ENCODE results near the gene HOXD9. TPM values are rescaled to one million over a fixed set of nuclear protein-coding genes. Genes with fewer than 3 reads are reported as not detected.

HOXD9 gene
- total RNA-seq, 1 experiment from 2014 or later: not detected

DNA sequence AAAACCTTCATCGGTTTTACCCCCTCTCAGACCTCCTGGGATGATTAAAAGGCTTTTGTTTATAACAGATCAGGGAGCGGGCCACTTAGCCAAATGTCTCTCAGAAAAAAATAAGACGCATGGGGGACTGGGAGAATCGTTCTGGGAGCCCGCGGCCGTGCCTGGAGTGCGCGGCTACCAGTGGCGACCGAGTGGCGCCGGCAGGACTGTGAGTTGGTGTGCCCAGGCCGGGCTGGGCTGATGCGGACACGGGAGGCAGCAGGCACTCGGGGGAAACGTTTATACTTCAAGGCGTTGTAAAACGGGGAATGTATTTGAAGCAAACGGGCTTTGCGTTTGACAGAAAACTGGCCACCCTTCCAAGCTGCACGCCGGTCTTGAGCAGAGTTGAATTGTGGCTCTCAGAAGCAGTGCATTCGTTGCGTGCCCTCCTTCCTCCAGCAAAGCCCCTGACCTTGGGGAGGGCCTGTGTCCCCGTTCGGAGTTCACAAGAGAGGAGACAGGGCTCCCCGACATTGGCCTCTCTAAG lies 10.6 kb upstream of the HOXD9 start:
- H3K9me2 ChIP-seq (ENCODE audit: insufficient read depth): no peaks in the 10 kb centered on the region
- H2AFZ ChIP-seq: no peak overlapping the region
- no peaks in the 10 kb centered on the region for H3K36me3 ChIP-seq (ENCODE audit: low read depth)
- H3K4me2 ChIP-seq: no peak overlapping the region
- H4K20me1 ChIP-seq (ENCODE audit: insufficient read depth): no peaks in the 10 kb centered on the region
- H3K4me1 ChIP-seq (replicated peaks; ENCODE audit: insufficient read depth): no peaks in the 10 kb centered on the region
- intact Hi-C loops (cut with micrococcal nuclease; ENCODE audit: unreplicated experiment): loop anchor here (5.0 kb wide), 1 partner anchor 1035 kb away; no protein-coding TSS in a partner anchor
- BruUV-seq (replicated peaks): no TSS peak
- no peaks in the 10 kb centered on the region for H3K9me3 ChIP-seq (ENCODE audit: insufficient read depth, low read depth)
- DNase-seq: no peak
- TF ChIP-seq EZH2 (IDR thresholded peaks at IDR 0.05; ENCODE audit: low read depth): no peak
- TF ChIP-seq, protein P1, sequence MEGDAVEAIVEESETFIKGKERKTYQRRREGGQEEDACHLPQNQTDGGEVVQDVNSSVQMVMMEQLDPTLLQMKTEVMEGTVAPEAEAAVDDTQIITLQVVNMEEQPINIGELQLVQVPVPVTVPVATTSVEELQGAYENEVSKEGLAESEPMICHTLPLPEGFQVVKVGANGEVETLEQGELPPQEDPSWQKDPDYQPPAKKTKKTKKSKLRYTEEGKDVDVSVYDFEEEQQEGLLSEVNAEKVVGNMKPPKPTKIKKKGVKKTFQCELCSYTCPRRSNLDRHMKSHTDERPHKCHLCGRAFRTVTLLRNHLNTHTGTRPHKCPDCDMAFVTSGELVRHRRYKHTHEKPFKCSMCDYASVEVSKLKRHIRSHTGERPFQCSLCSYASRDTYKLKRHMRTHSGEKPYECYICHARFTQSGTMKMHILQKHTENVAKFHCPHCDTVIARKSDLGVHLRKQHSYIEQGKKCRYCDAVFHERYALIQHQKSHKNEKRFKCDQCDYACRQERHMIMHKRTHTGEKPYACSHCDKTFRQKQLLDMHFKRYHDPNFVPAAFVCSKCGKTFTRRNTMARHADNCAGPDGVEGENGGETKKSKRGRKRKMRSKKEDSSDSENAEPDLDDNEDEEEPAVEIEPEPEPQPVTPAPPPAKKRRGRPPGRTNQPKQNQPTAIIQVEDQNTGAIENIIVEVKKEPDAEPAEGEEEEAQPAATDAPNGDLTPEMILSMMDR (conservative IDR thresholded peaks at IDR 0.05): no peak
- ChIA-PET POLR2A (ENCODE audit: unreplicated experiment) (no interaction called here), CTCF (no interaction called here)
- H3F3A ChIP-seq (ENCODE audit: insufficient read depth, low read depth): no peaks in the 10 kb centered on the region
- peaks cover 60% of the 10 kb centered on the region for H3K27me3 ChIP-seq (ENCODE audit: insufficient read depth, low read depth)
- no peak overlapping the region for H3K4me3 ChIP-seq
- H3K27ac ChIP-seq: no peak overlapping the region
- no peaks in the 10 kb centered on the region for H3K79me2 ChIP-seq (ENCODE audit: low read depth)

DNA sequence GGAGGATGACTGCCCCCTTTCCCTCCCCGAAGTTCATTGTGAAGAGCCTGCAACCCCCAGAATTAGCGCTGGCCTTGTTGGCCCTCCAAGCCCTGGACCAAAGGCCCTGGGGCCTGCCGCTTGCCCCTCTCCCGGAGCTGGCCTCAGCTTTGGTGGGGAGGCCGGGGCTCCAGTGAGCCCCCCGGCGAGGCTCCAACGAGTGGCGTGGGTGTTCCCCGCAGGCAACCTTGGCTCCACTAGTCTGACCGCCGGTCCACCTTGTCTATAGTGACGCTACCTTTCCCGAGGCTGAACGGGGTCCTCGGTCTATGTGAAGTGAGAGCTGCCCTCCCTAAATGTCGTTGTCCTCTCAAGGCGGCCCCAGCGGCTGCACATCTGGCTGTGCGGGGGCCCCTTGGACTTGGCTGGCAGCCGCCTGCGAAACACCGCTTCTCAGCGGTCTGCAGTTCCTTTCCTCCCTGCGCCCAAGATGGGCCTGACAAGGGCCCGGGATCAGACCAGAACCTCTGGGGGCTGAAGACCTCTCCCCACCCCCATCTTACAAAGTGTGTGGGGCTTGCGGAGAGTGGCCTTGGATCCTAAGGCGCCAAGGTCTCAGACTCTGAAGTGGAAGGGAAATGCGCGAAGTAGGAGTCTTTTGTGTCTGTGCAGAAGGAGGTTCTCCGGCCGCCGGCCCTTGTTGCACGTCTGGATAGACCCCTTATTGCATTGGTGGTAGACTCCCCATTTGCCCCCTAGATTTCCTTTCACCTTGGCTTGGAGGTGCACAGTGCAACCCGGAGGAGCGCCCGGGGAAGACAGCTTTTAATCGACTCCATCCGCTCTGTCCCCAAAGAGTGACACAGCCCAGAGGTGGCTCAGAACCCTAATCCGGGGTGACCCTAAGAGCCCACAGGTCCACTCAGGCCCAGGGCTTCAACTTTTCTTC lies 9.9 kb upstream of the HOXD9 start:
- ChIA-PET CTCF (interaction anchor here (0.5 to 0.6 kb wide), 4 partner anchors 328 to 1566 kb away, joined by 3 to 4 read pairs (median 3); no protein-coding TSS in a partner anchor), POLR2A (ENCODE audit: unreplicated experiment) (no interaction called here)
- H3K27me3 ChIP-seq (ENCODE audit: insufficient read depth, low read depth): peaks cover 68% of the 10 kb centered on the region
- H2AFZ ChIP-seq: no peak overlapping the region
- BruUV-seq (replicated peaks): no TSS peak
- H3K4me2 ChIP-seq: no peak overlapping the region
- TF ChIP-seq, protein P1 (conservative IDR thresholded peaks at IDR 0.05): no peak
- no peak for TF ChIP-seq EZH2 (IDR thresholded peaks at IDR 0.05; ENCODE audit: low read depth)
- intact Hi-C loops (cut with micrococcal nuclease; ENCODE audit: unreplicated experiment): loop anchor here (5.0 kb wide), 1 partner anchor 1035 kb away; no protein-coding TSS in a partner anchor
- no peaks in the 10 kb centered on the region for H3K9me3 ChIP-seq (ENCODE audit: insufficient read depth, low read depth)
- H3K36me3 ChIP-seq (ENCODE audit: low read depth): no peaks in the 10 kb centered on the region
- no peaks in the 10 kb centered on the region for H3K9me2 ChIP-seq (ENCODE audit: insufficient read depth)
- no peaks in the 10 kb centered on the region for H3K79me2 ChIP-seq (ENCODE audit: low read depth)
- no peaks in the 10 kb centered on the region for H3F3A ChIP-seq (ENCODE audit: insufficient read depth, low read depth)
- no peaks in the 10 kb centered on the region for H4K20me1 ChIP-seq (ENCODE audit: insufficient read depth)
- H3K4me3 ChIP-seq: no peak overlapping the region
- no peak overlapping the region for H3K27ac ChIP-seq
- H3K4me1 ChIP-seq (replicated peaks; ENCODE audit: insufficient read depth): no peaks in the 10 kb centered on the region
- no peak for DNase-seq

DNA sequence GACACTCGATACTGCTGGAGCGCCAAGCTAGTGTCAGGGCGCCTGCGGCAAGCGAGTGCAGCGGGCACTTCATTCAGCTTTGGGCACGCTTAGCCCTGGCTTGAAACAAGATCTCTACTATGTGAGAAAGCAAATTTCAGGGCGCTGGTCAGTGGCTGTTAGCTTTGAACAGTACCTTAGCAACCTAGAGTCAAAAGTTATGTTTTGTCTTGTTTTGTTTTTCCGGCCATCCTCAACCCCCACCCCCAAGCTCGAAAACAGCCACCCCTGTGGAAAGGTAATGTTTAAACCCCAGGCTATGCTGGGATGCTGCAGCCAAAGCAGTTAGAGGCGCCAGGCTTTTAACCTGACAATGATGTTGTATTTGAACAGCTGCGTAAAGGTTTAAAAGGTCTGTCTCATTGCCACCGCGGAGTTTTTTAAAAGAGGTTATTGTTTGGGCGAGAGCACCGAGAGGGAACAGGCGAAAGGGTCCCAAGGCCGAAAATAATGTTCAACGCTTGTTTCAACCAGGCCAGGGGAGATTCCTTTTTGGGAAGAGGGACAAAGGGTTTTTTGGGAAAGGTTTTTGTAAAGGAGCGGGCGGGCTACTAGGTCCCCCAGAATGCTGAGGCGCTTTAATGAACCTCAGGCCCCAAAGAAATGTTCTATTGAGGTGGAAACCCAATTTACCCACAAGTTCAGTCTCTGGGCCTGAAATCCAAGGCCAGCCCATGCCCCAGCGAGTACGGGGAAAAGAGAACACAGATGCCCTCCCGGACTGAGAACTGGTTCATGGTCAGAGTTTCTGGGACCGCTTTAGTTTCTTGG lies 8.2 kb upstream of the HOXD9 start:
- POLR2A ChIA-PET (ENCODE audit: unreplicated experiment): no interaction called here
- H3K27me3 ChIP-seq (ENCODE audit: insufficient read depth, low read depth): peaks cover 82% of the 10 kb centered on the region
- DNase-seq: no peak

More for the DNA sequence above, 8.2 kb upstream of the HOXD9 start:
- Histone ChIP-seq H3F3A (ENCODE audit: insufficient read depth, low read depth) (no peaks in the 10 kb centered on the region), H3K36me3 (ENCODE audit: low read depth) (no peaks in the 10 kb centered on the region), H2AFZ (no peak overlapping the region), H3K4me3 (no peak overlapping the region), H4K20me1 (ENCODE audit: insufficient read depth) (no peaks in the 10 kb centered on the region), H3K4me1 (replicated peaks; ENCODE audit: insufficient read depth) (no peaks in the 10 kb centered on the region), H3K4me2 (no peak overlapping the region), H3K9me2 (ENCODE audit: insufficient read depth) (no peaks in the 10 kb centered on the region), H3K9me3 (ENCODE audit: insufficient read depth, low read depth) (no peaks in the 10 kb centered on the region), H3K27ac (no peak overlapping the region), H3K79me2 (ENCODE audit: low read depth) (no peaks in the 10 kb centered on the region)
- CTCF ChIA-PET: interaction anchor here (0.6 kb wide), 2 partner anchors 53 to 538 kb away, joined by 3 to 10 read pairs; no protein-coding TSS in a partner anchor
- TF ChIP-seq, protein P1 (conservative IDR thresholded peaks at IDR 0.05): no peak
- TF ChIP-seq EZH2 (IDR thresholded peaks at IDR 0.05; ENCODE audit: low read depth): no peak
- no TSS peak for BruUV-seq (replicated peaks)
- intact Hi-C loops (cut with micrococcal nuclease; ENCODE audit: unreplicated experiment): loop anchor here (5.0 kb wide), 1 partner anchor 1033 kb away; no protein-coding TSS in a partner anchor

Measured in PC-9 (cell line).